Tibial nerve (tissue), 4 donors: ENCODE measurements around the gene PANK4. TPM values are rescaled to one million over a fixed set of nuclear protein-coding genes. Genes with fewer than 3 reads are reported as not detected.
A peak's percentile ranks its signal among the peaks of the same experiment; 100 is the strongest.

Experiments
- DNase-seq, 2 donors: peaks; one replicate each; pipeline ENCODE4 v3.0.0-alpha.2; 2019; ENCODE audit warnings: low spot score in 2 of 2
- H3K27ac ChIP-seq, 4 donors: fragments of 200-600 bp; sonication (generic) in 3 of 4; one replicate each; pipeline ENCODE4 v1.5.1; 2017 to 2019; ENCODE audit warnings: mild to moderate bottlenecking in 1 of 4
- H3K27me3 ChIP-seq, 2 donors: fragments of 200-600 bp; sonication (generic) in 1 of 2; one replicate each; pipeline versions ENCODE4 v1.5.1 to v1.6.0; 2017 to 2019
- H3K36me3 ChIP-seq, 3 donors: fragments of 200-600 bp; sonication (generic); one replicate each; pipeline ENCODE4 v1.5.1; 2018 to 2019
- H3K4me1 ChIP-seq, 4 donors: fragments of 200-600 bp; sonication (generic) in 3 of 4; one replicate each; pipeline ENCODE4 v1.5.1; 2017 to 2019
- H3K4me3 ChIP-seq, 4 donors: fragments of 200-600 bp; sonication (generic) in 3 of 4; one replicate each; pipeline ENCODE4 v1.5.1; 2017 to 2019; ENCODE audit warnings: mild to moderate bottlenecking in 1 of 4, moderate library complexity in 1 of 4
- H3K9me3 ChIP-seq, 4 donors: fragments of 200-600 bp; sonication (generic) in 3 of 4; one replicate each; pipeline ENCODE4 v1.5.1; 2017 to 2019
- CTCF ChIP-seq, 5 experiments: fragments of 200-600 bp in 3 of 5; fragments of 450-650 bp in 2 of 5; sonication (generic) in 3 of 5; IDR thresholded peaks; one replicate each; pipeline ENCODE4 v1.5.1; 2016 to 2019; ENCODE audit warnings: antibody characterized with exemption in 5 of 5, mild to moderate bottlenecking in 3 of 5, moderate library complexity in 2 of 5
- EP300 ChIP-seq, 2 donors: sonication (generic); formaldehyde crosslinking; IDR thresholded peaks; one replicate each; pipeline ENCODE4 v1.6.1; 2017; ENCODE audit warnings: antibody characterized with exemption in 2 of 2, mild to moderate bottlenecking in 1 of 2
- POLR2A ChIP-seq, 2 donors: fragments of 450-650 bp; IDR thresholded peaks; one replicate each; pipeline ENCODE4 v1.6.1; 2017; ENCODE audit warnings: antibody characterized with exemption in 2 of 2, mild to moderate bottlenecking in 2 of 2, moderate library complexity in 2 of 2
- WGBS, 2 donors: methylation state at CpG; one replicate each; pipeline ENCODE4 v1.1.5; 2018; 5-methylcytosine and 5-hydroxymethylcytosine counted together
- total RNA-seq, 4 donors: library from RNA; depleted of rRNA; stranded (reverse); fragments of >200 nt; gene quantifications; one replicate each; pipeline ENCODE4 v1.1.0, GENCODE V29; 2016

The PANK4 gene
- total RNA-seq, 4 donors from 2014 or later, result 14.2 to 50.0 (median 38.1) TPM

- Histone ChIP-seq H3K4me3 (no peak overlapping the region), H3K4me1 (peaks cover 0 to 70% (median 47%) of the 10 kb centered on the region in 4 donors), H3K27ac (peak overlapping the region in 3 of 4 donors; percentile 95 to 98 (median 98)), H3K27me3 (peaks cover 0 to 18% of the 10 kb centered on the region in 2 donors), H3K36me3 (no peaks in the 10 kb centered on the region), H3K9me3 (no peaks in the 10 kb centered on the region)
- DNase-seq, result no peak
- 38 to 45% methylated on average over 12 to 22 of the region's 26 CpGs for WGBS, 2 donors
- no peak for TF ChIP-seq POLR2A (IDR thresholded peaks at IDR 0.05)
- TF ChIP-seq EP300 (IDR thresholded peaks at IDR 0.05), result no peak
- TF ChIP-seq CTCF (IDR thresholded peaks at IDR 0.05), result no peak
Measured at GRCh38 chr1:2544093-2544874, 17.9 kb upstream of the PANK4 start.

- TF ChIP-seq POLR2A (IDR thresholded peaks at IDR 0.05) (no peak), CTCF (IDR thresholded peaks at IDR 0.05) (no peak), EP300 (IDR thresholded peaks at IDR 0.05) (no peak)
- no peak for DNase-seq
Measured at GRCh38 chr1:2543543-2544092, 17.2 kb upstream of the PANK4 start.

GRCh38 chr1:2542246-2542915, 16.0 kb upstream of the PANK4 start:
- H3K36me3 ChIP-seq, result no peaks in the 10 kb centered on the region
- TF ChIP-seq CTCF (IDR thresholded peaks at IDR 0.05), result no peak
- no peak for TF ChIP-seq EP300 (IDR thresholded peaks at IDR 0.05)
- no peak for TF ChIP-seq POLR2A (IDR thresholded peaks at IDR 0.05)
- DNase-seq, result no peak
- peaks cover 0 to 34% of the 10 kb centered on the region in 2 donors for H3K27me3 ChIP-seq
- WGBS, 2 donors, result 79% methylated on average over 8 of the region's 11 CpGs
- H3K9me3 ChIP-seq, result no peaks in the 10 kb centered on the region
- peaks cover 0 to 51% (median 33%) of the 10 kb centered on the region in 4 donors for H3K4me1 ChIP-seq
- no peak overlapping the region for H3K4me3 ChIP-seq
- no peak overlapping the region for H3K27ac ChIP-seq

More at GRCh38 chr1:2543543-2544092, 17.2 kb upstream of the PANK4 start:
- H3K27me3 ChIP-seq, result peaks cover 0 to 24% of the 10 kb centered on the region in 2 donors
- no peak overlapping the region for H3K4me3 ChIP-seq
- no peaks in the 10 kb centered on the region for H3K9me3 ChIP-seq
- peak overlapping the region in 3 of 4 donors; percentile 17 to 98 (median 98) for H3K27ac ChIP-seq
- H3K4me1 ChIP-seq, result peaks cover 0 to 64% (median 43%) of the 10 kb centered on the region in 4 donors
- 16 to 23% methylated on average over 9 of the region's 26 CpGs for WGBS, 2 donors
- no peaks in the 10 kb centered on the region for H3K36me3 ChIP-seq

GRCh38 chr1:2541619-2542245, 15.3 kb upstream of the PANK4 start:
- Histone ChIP-seq H3K9me3 (no peaks in the 10 kb centered on the region), H3K36me3 (no peaks in the 10 kb centered on the region), H3K27ac (no peak overlapping the region), H3K4me3 (no peak overlapping the region), H3K4me1 (peaks cover 0 to 45% (median 27%) of the 10 kb centered on the region in 4 donors), H3K27me3 (peaks cover 0 to 38% of the 10 kb centered on the region in 2 donors)
- TF ChIP-seq EP300 (IDR thresholded peaks at IDR 0.05) (no peak), POLR2A (IDR thresholded peaks at IDR 0.05) (no peak), CTCF (IDR thresholded peaks at IDR 0.05) (no peak)
- WGBS, 2 donors, result 72 to 76% methylated on average over 17 to 24 of the region's 25 CpGs
- no peak for DNase-seq
